ENCODE results near the gene ZMIZ1.
"Not testable (repeated sequence)": the region's sequence is repeated elsewhere in the genome, so short reads cannot be mapped to it uniquely, and the experiment has no call there.

Gene ZMIZ1

GRCh38 chr10:79031723-79032122 lies 37.0 kb upstream of the ZMIZ1 start:
- FAIRE-seq (no peak), DNase-seq (ENCODE audit: low spot score) (no peak)

- DNase-seq (ENCODE audit: low spot score) (no peak), FAIRE-seq (no peak)
Observed at GRCh38 chr10:79034271-79034876, 34.4 kb upstream of the ZMIZ1 start.

- FAIRE-seq; DNase-seq (ENCODE audit: low spot score): not testable (repeated sequence)
Observed at GRCh38 chr10:79036416-79036815, 32.4 kb upstream of the ZMIZ1 start.

- FAIRE-seq (no peak), DNase-seq (ENCODE audit: low spot score) (no peak)
Observed at GRCh38 chr10:79038104-79038840, 30.5 kb upstream of the ZMIZ1 start.

GRCh38 chr10:79038841-79039201 lies 29.9 kb upstream of the ZMIZ1 start:
- no peak for FAIRE-seq
- DNase-seq (ENCODE audit: low spot score) = no peak

GRCh38 chr10:79042639-79043411 lies 25.9 kb upstream of the ZMIZ1 start:
- DNase-seq (ENCODE audit: low spot score) (no peak), FAIRE-seq (no peak)

GRCh38 chr10:79044036-79044632 lies 24.6 kb upstream of the ZMIZ1 start:
- no peak for FAIRE-seq

GRCh38 chr10:79044846-79045245 lies 23.9 kb upstream of the ZMIZ1 start:
- DNase-seq (ENCODE audit: low spot score) (no peak), FAIRE-seq (no peak)

More at GRCh38 chr10:79044036-79044632, 24.6 kb upstream of the ZMIZ1 start:
- no peak for DNase-seq (ENCODE audit: low spot score)

GRCh38 chr10:79045566-79046175 lies 23.1 kb upstream of the ZMIZ1 start:
- FAIRE-seq (no peak), DNase-seq (ENCODE audit: low spot score) (no peak)

- DNase-seq (ENCODE audit: low spot score) = no peak
- FAIRE-seq = no peak
Observed at GRCh38 chr10:79046326-79046725, 22.4 kb upstream of the ZMIZ1 start.

GRCh38 chr10:79046741-79047583 lies 21.8 kb upstream of the ZMIZ1 start:
- DNase-seq (ENCODE audit: low spot score) = no peak
- FAIRE-seq = no peak

GRCh38 chr10:79047584-79047874 lies 21.2 kb upstream of the ZMIZ1 start:
- FAIRE-seq = no peak
- DNase-seq (ENCODE audit: low spot score) = no peak

GRCh38 chr10:79047875-79048638 lies 20.7 kb upstream of the ZMIZ1 start:
- DNase-seq (ENCODE audit: low spot score) = no peak
- FAIRE-seq = no peak

GRCh38 chr10:79048639-79049550 lies 19.9 kb upstream of the ZMIZ1 start:
- no peak for DNase-seq (ENCODE audit: low spot score)
- FAIRE-seq = no peak

- DNase-seq (ENCODE audit: low spot score) = no peak
- no peak for FAIRE-seq
Observed at GRCh38 chr10:79049931-79050895, 18.6 kb upstream of the ZMIZ1 start.

- DNase-seq (ENCODE audit: low spot score) (no peak), FAIRE-seq (no peak)
Observed at GRCh38 chr10:79050896-79051555, 17.7 kb upstream of the ZMIZ1 start.

GRCh38 chr10:79051766-79052165 lies 17.0 kb upstream of the ZMIZ1 start:
- DNase-seq (ENCODE audit: low spot score) (no peak), FAIRE-seq (no peak)

Measured in RCC 7860 (cell line).